Measurements from ENCODE around the gene OR8D2. TPM values are rescaled to one million over a fixed set of nuclear protein-coding genes. Genes with fewer than 3 reads are reported as not detected.

OR8D2 gene
- not detected for total RNA-seq
- long read RNA-seq: 0 reads

- DNase-seq (ENCODE audit: low spot score): no peak
Observed at GRCh38 chr11:124320097-124320496, at the start of gene OR8D2. TSS of gene OR8D2 (minus strand) at chr11:124320197. CDS start at chr11:124320197, 0 bp downstream.

GRCh38 chr11:124359566-124359965, 39.6 kb upstream of the OR8D2 start:
- no peak for DNase-seq (ENCODE audit: low spot score)

- no peak for DNase-seq (ENCODE audit: low spot score)
Observed at GRCh38 chr11:124346311-124346955, 26.4 kb upstream of the OR8D2 start.

GRCh38 chr11:124344346-124344745, 24.3 kb upstream of the OR8D2 start:
- DNase-seq (ENCODE audit: low spot score): no peak

- DNase-seq (ENCODE audit: low spot score): no peak
Observed at GRCh38 chr11:124340142-124340447, 20.1 kb upstream of the OR8D2 start.

- no peak for DNase-seq (ENCODE audit: low spot score)
Observed at GRCh38 chr11:124339396-124340141, 19.6 kb upstream of the OR8D2 start.

- no peak for DNase-seq (ENCODE audit: low spot score)
Observed at GRCh38 chr11:124331873-124332272, 11.9 kb upstream of the OR8D2 start.

- no peak for DNase-seq (ENCODE audit: low spot score)
Observed at GRCh38 chr11:124329787-124330478, 9.9 kb upstream of the OR8D2 start.

GRCh38 chr11:124327775-124328174, 7.8 kb upstream of the OR8D2 start:
- no peak for DNase-seq (ENCODE audit: low spot score)

GRCh38 chr11:124322356-124322755, 2.4 kb upstream of the OR8D2 start:
- DNase-seq (ENCODE audit: low spot score): no peak

GRCh38 chr11:124315052-124315451, 4.9 kb downstream of the OR8D2 start:
- no peak for DNase-seq (ENCODE audit: low spot score)

GRCh38 chr11:124313849-124314248, 6.1 kb downstream of the OR8D2 start, which contains the start of gene OR8D1:
TSS of gene OR8D1 (minus strand) at chr11:124313949. CDS start at chr11:124310766, 3,183 bp downstream.
- no peak for DNase-seq (ENCODE audit: low spot score)

- no peak for DNase-seq (ENCODE audit: low spot score)
Observed at GRCh38 chr11:124313131-124313530, 6.9 kb downstream of the OR8D2 start.

GRCh38 chr11:124311670-124312069, 8.3 kb downstream of the OR8D2 start:
- no peak for DNase-seq (ENCODE audit: low spot score)

- DNase-seq (ENCODE audit: low spot score): no peak
Observed at GRCh38 chr11:124311269-124311668, 8.7 kb downstream of the OR8D2 start.

GRCh38 chr11:124310721-124311120, 9.3 kb downstream of the OR8D2 start:
- DNase-seq (ENCODE audit: low spot score): no peak

GRCh38 chr11:124307093-124307492, 12.9 kb downstream of the OR8D2 start:
- DNase-seq (ENCODE audit: low spot score): no peak

GRCh38 chr11:124302347-124303125, 17.5 kb downstream of the OR8D2 start:
- DNase-seq (ENCODE audit: low spot score): no peak

GRCh38 chr11:124301548-124301947, 18.4 kb downstream of the OR8D2 start:
- no peak for DNase-seq (ENCODE audit: low spot score)

- DNase-seq (ENCODE audit: low spot score): no peak
Observed at GRCh38 chr11:124297921-124298320, 22.1 kb downstream of the OR8D2 start.

- no peak for DNase-seq (ENCODE audit: low spot score)
Observed at GRCh38 chr11:124296016-124296415, 24.0 kb downstream of the OR8D2 start.

- no peak for DNase-seq (ENCODE audit: low spot score)
Observed at GRCh38 chr11:124294687-124295086, 25.3 kb downstream of the OR8D2 start.
